CD14-positive monocyte (primary cell): ENCODE measurements around the gene RING1. TPM values are rescaled to one million over a fixed set of nuclear protein-coding genes. Genes with fewer than 3 reads are reported as not detected.

Experiments
- DNase-seq, 3 donors: peaks; one replicate each; pipeline ENCODE4 v3.0.0-alpha.2; 2011 to 2022
- H2AFZ ChIP-seq: 2 replicates; pipeline ENCODE4 v1.6.0; 2012; ENCODE audit warnings: mild to moderate bottlenecking, low read depth, low read length, inconsistent platforms; ENCODE audit not compliant: insufficient read depth, poor library complexity, severe bottlenecking
- H3K27ac ChIP-seq, 2 donors: 1 replicate in 1 of 2; 2 replicates in 1 of 2; pipeline ENCODE4 v1.5.1; 2012 to 2013; ENCODE audit warnings: low read length in 2 of 2, control low read depth in 1 of 2, inconsistent platforms in 1 of 2, low read depth in 1 of 2, mild to moderate bottlenecking in 1 of 2
- H3K27me3 ChIP-seq, 2 donors: one replicate each; pipeline versions ENCODE4 v1.6.0 to v1.6.1; 2011 to 2013; ENCODE audit warnings: low read length in 2 of 2; ENCODE audit not compliant: control insufficient read depth in 2 of 2, insufficient read depth in 2 of 2
- H3K36me3 ChIP-seq, 2 donors: replicated peaks in 1 of 2; 1 replicate in 1 of 2; 2 replicates in 1 of 2; pipeline versions ENCODE4 v1.5.1 to v1.6.1; 2012 to 2013; ENCODE audit warnings: low read length in 2 of 2, control low read depth in 1 of 2, inconsistent platforms in 1 of 2, mild to moderate bottlenecking in 1 of 2; ENCODE audit not compliant: insufficient read depth in 2 of 2, control insufficient read depth in 1 of 2
- H3K4me1 ChIP-seq, 2 donors: 1 replicate in 1 of 2; 2 replicates in 1 of 2; pipeline versions ENCODE4 v1.5.1 to v1.6.1; 2012 to 2013; ENCODE audit warnings: low read length in 2 of 2, control low read depth in 1 of 2, inconsistent platforms in 1 of 2, mild to moderate bottlenecking in 1 of 2, moderate library complexity in 1 of 2; ENCODE audit not compliant: insufficient read depth in 2 of 2, control insufficient read depth in 1 of 2
- H3K4me2 ChIP-seq: replicated peaks from 2 replicates; pipeline ENCODE3; 2012; ENCODE audit warnings: low read length, moderate library complexity, mild to moderate bottlenecking; ENCODE audit not compliant: poor library complexity, severe bottlenecking; ENCODE audit errors: extremely low read depth
- H3K4me3 ChIP-seq, 3 experiments: fragments of 200-600 bp in 1 of 3; sonication (generic) in 1 of 3; replicated peaks in 1 of 3; 1 replicate in 2 of 3; 2 replicates in 1 of 3; pipeline ENCODE4 v1.5.1; 2011 to 2013; ENCODE audit warnings: low read length in 3 of 3, mild to moderate bottlenecking in 3 of 3, control low read depth in 2 of 3, low read depth in 2 of 3, inconsistent platforms in 1 of 3, moderate library complexity in 1 of 3
- H3K79me2 ChIP-seq: 2 replicates; pipeline ENCODE4 v1.6.0; 2012; ENCODE audit warnings: mild to moderate bottlenecking, control low read depth, inconsistent platforms, low read length, moderate library complexity; ENCODE audit not compliant: insufficient read depth
- H3K9ac ChIP-seq: 2 replicates; pipeline ENCODE4 v1.6.0; 2017; ENCODE audit warnings: low read length, mild to moderate bottlenecking; ENCODE audit not compliant: insufficient read depth, poor library complexity, severe bottlenecking
- H3K9me3 ChIP-seq, 2 donors: replicated peaks in 1 of 2; 1 replicate in 1 of 2; 2 replicates in 1 of 2; pipeline versions ENCODE4 v1.5.1 to v1.6.1; 2012 to 2013; ENCODE audit warnings: low read length in 2 of 2, control low read depth in 1 of 2; ENCODE audit not compliant: control insufficient read depth in 1 of 2, insufficient read depth in 1 of 2
- H4K20me1 ChIP-seq: 2 replicates; pipeline ENCODE4 v1.6.0; 2012; ENCODE audit warnings: mild to moderate bottlenecking, low read length, control low read depth, moderate library complexity; ENCODE audit not compliant: insufficient read depth
- H3K27ac Mint-ChIP-seq, 7 donors: one replicate each; pipeline ENCODE4 v1.8.0; 2020; ENCODE audit warnings: mild to moderate bottlenecking in 7 of 7, mixed read lengths in 7 of 7, moderate library complexity in 6 of 7, inconsistent platforms in 2 of 7
- H3K27me3 Mint-ChIP-seq, 3 donors: one replicate each; pipeline ENCODE4 v1.8.0; 2021 to 2022; ENCODE audit warnings: low read depth in 3 of 3, mild to moderate bottlenecking in 3 of 3, mixed read lengths in 3 of 3, moderate library complexity in 3 of 3, inconsistent platforms in 1 of 3
- H3K36me3 Mint-ChIP-seq, 2 donors: one replicate each; pipeline ENCODE4 v1.8.0; 2020; ENCODE audit warnings: mixed read lengths in 2 of 2, inconsistent platforms in 1 of 2, mild to moderate bottlenecking in 1 of 2
- H3K4me1 Mint-ChIP-seq: one replicate; pipeline ENCODE4 v1.8.0; 2020; ENCODE audit warnings: mild to moderate bottlenecking, mixed read lengths
- H3K4me3 Mint-ChIP-seq, 2 donors: one replicate each; pipeline ENCODE4 v1.8.0; 2020; ENCODE audit warnings: mild to moderate bottlenecking in 2 of 2, mixed read lengths in 2 of 2, moderate library complexity in 1 of 2
- H3K9me3 Mint-ChIP-seq, 7 donors: one replicate each; pipeline ENCODE4 v1.8.0; 2020 to 2022; ENCODE audit warnings: mixed read lengths in 7 of 7, mild to moderate bottlenecking in 6 of 7, moderate library complexity in 6 of 7, inconsistent platforms in 2 of 7
- CTCF ChIP-seq: fragments of 200-600 bp; IDR thresholded peaks from one replicate; pipeline ENCODE4 v1.8.0; 2022; ENCODE audit warnings: antibody characterized with exemption, mild to moderate bottlenecking
- WGBS: methylation state at CpG from one replicate; pipeline ENCODE4 v1.1.5; 2013; ENCODE audit warnings: missing lambda C conversion rate; ENCODE audit not compliant: insufficient coverage; 5-methylcytosine and 5-hydroxymethylcytosine counted together
- intact Hi-C, 2 donors: fragments of 100-400 bp; cut with micrococcal nuclease; formaldehyde crosslinking; loops; one replicate each; pipeline versions ENCODE4 v1.15.0 to v1.15.1; 2023
- polyA plus RNA-seq, 3 donors: library from polyadenylated mRNA; depleted of rRNA in 1 of 3; unstranded in 2 of 3; stranded (reverse) in 1 of 3; fragments of 300-500 nt in 2 of 3; fragments of >200 nt in 1 of 3; fragmentation: Illumina TruSeq in 2 of 3; gene quantifications; 1 replicate in 2 of 3; 2 replicates in 1 of 3; pipeline ENCODE4 v1.2.3, GENCODE V29; 2012 to 2021

The RING1 gene
- polyA plus RNA-seq, 3 donors, result 4.6 to 27.9 (median 5.7) TPM

GRCh38 chr6:33247977-33248642 lies 39.8 kb downstream of the RING1 start:
- H3K4me3 ChIP-seq, result peak overlapping the region; percentile 28 to 77 (median 31)
- peak overlapping the region; percentile 84 for H3K4me2 ChIP-seq
- H3K27me3 Mint-ChIP-seq, result peaks cover 12 to 14% (median 13%) of the 10 kb centered on the region in 3 donors
- H3K27ac Mint-ChIP-seq, result peak overlapping the region; percentile 91 to 97 (median 96)
- under 1% methylated on average over 24 of the region's 28 CpGs for WGBS
- H4K20me1 ChIP-seq, result no peaks in the 10 kb centered on the region
- H3K36me3 Mint-ChIP-seq, result peaks cover 19 to 21% of the 10 kb centered on the region in 2 donors
- H3K9me3 Mint-ChIP-seq, result no peaks in the 10 kb centered on the region
- peak overlapping the region; percentile 81 to 92 for H3K4me3 Mint-ChIP-seq
- intact Hi-C loops, result loop anchor here (2.0 to 10.0 kb wide), 10 partner anchors 36 to 313 kb away; partner anchors contain the start of genes COL11A2 (in 1 of the 2), RXRB (in 1 of the 2) and SLC39A7 (in 1 of the 2)
- H3K4me1 ChIP-seq, result peaks cover 24 to 29% of the 10 kb centered on the region in 2 donors
- H3K27ac ChIP-seq, result peak overlapping the region; percentile 90 to 93
- peaks cover 32% of the 10 kb centered on the region for H3K4me1 Mint-ChIP-seq
- peaks cover 0 to 2% of the 10 kb centered on the region in 2 donors for H3K27me3 ChIP-seq
- H3K36me3 ChIP-seq, result peaks cover 10 to 21% of the 10 kb centered on the region in 2 donors
- H3K79me2 ChIP-seq, result peaks cover 4% of the 10 kb centered on the region
- H3K9ac ChIP-seq, result peak overlapping the region; percentile 63
- peak; percentile 98 for TF ChIP-seq CTCF
- peak overlapping the region; percentile 89 for H2AFZ ChIP-seq
- H3K9me3 ChIP-seq, result no peaks in the 10 kb centered on the region
- DNase-seq, result peak; percentile 79 to 85 (median 82)

GRCh38 chr6:33248643-33248931 lies 40.3 kb downstream of the RING1 start:
- intact Hi-C loops, result loop anchor here (2.0 to 10.0 kb wide), 10 partner anchors 36 to 314 kb away; partner anchors contain the start of genes COL11A2 (in 1 of the 2), RXRB (in 1 of the 2) and SLC39A7 (in 1 of the 2)
- DNase-seq, result peak in 2 of 3 donors; percentile 21 to 52
- H4K20me1 ChIP-seq, result no peaks in the 10 kb centered on the region
- Mint-ChIP-seq H3K4me3 (peak overlapping the region; percentile 81 to 92), H3K9me3 (no peaks in the 10 kb centered on the region), H3K4me1 (peaks cover 32% of the 10 kb centered on the region), H3K36me3 (peaks cover 19 to 21% of the 10 kb centered on the region in 2 donors), H3K27ac (peak overlapping the region; percentile 91 to 97 (median 96)), H3K27me3 (peaks cover 11 to 13% (median 11%) of the 10 kb centered on the region in 3 donors)
- peak overlapping the region; percentile 90 to 93 for H3K27ac ChIP-seq
- peaks cover 10 to 21% of the 10 kb centered on the region in 2 donors for H3K36me3 ChIP-seq
- no peaks in the 10 kb centered on the region for H3K27me3 ChIP-seq
- peak overlapping the region; percentile 63 for H3K9ac ChIP-seq
- 0% methylated on average over 17 of the region's 18 CpGs for WGBS
- peak overlapping the region; percentile 89 for H2AFZ ChIP-seq
- H3K79me2 ChIP-seq, result peaks cover 4% of the 10 kb centered on the region
- H3K4me1 ChIP-seq, result peaks cover 24 to 29% of the 10 kb centered on the region in 2 donors
- no peaks in the 10 kb centered on the region for H3K9me3 ChIP-seq
- peak overlapping the region; percentile 84 for H3K4me2 ChIP-seq
- TF ChIP-seq CTCF, result peak; percentile 65
- H3K4me3 ChIP-seq, result peak overlapping the region; percentile 28 to 77 (median 31)
